Panc1 (cell line): ENCODE data around the gene TOMM70. TPM values are rescaled to one million over a fixed set of nuclear protein-coding genes. Genes with fewer than 3 reads are reported as not detected.

Experiments used
- ATAC-seq: fragments of 200-7000 bp; cut with Tn5 transposase; 2 replicates; pipeline ENCODE4 v1.9.1; 2020; ENCODE audit warnings: mild to moderate bottlenecking, moderate library complexity
- BruUV-seq: library from RNA; stranded (reverse); fragments of 400-500 nt; replicated peaks from 2 replicates; lab custom pipeline; 2021; lab: Mats Ljungman, UMichigan
- CTCF ChIA-PET: fragments of 300-600 bp; sonication (Branson Sonifier 250); formaldehyde crosslinking; loops from one replicate; lab custom pipeline; 2022; ENCODE audit warnings: antibody characterized with exemption; lab: Charles Lee
- POLR2A ChIA-PET: fragments of 300-600 bp; sonication (Branson Sonifier 250); formaldehyde crosslinking; loops from one replicate; lab custom pipeline; 2022; ENCODE audit warnings: antibody characterized with exemption; lab: Charles Lee
- DNase-seq: peaks from one replicate; pipeline ENCODE4 v3.0.0-alpha.2; 2010; ENCODE audit warnings: low read depth, low spot score
- H3K27ac ChIP-seq: 2 replicates; pipeline ENCODE4 v1.5.1; 2011; ENCODE audit warnings: mild to moderate bottlenecking, low read length, inconsistent platforms
- H3K27me3 ChIP-seq: fragments of 200-500 bp; sonication (Bioruptor generic); 2 replicates; pipeline ENCODE4 v1.6.0; 2014; ENCODE audit warnings: low read length, inconsistent platforms; ENCODE audit not compliant: control insufficient read depth, insufficient read depth
- H3K36me3 ChIP-seq: fragments of 200-500 bp; sonication (Bioruptor generic); 2 replicates; pipeline ENCODE4 v1.5.1; 2014; ENCODE audit warnings: inconsistent platforms, mild to moderate bottlenecking, low read length, moderate library complexity; ENCODE audit not compliant: control insufficient read depth, insufficient read depth
- H3K4me1 ChIP-seq: 2 replicates; pipeline ENCODE4 v1.5.1; 2011; ENCODE audit warnings: inconsistent platforms, mild to moderate bottlenecking, low read length, moderate library complexity; ENCODE audit not compliant: control insufficient read depth, insufficient read depth
- H3K4me3 ChIP-seq, 2 experiments: 2 replicates each; pipeline ENCODE4 v1.5.1; 2011 to 2012; ENCODE audit warnings: low read depth in 2 of 2, low read length in 2 of 2, mild to moderate bottlenecking in 2 of 2, inconsistent platforms in 1 of 2, moderate library complexity in 1 of 2
- H3K9me3 ChIP-seq: fragments of 200-500 bp; sonication (Bioruptor generic); 2 replicates; pipeline ENCODE4 v1.5.1; 2014; ENCODE audit warnings: low read depth, mild to moderate bottlenecking, inconsistent platforms, low read length, moderate library complexity; ENCODE audit not compliant: control insufficient read depth, insufficient read depth
- CTCF ChIP-seq: fragments of 450-650 bp; IDR thresholded peaks from 2 replicates; pipeline ENCODE4 v1.5.1; 2017; ENCODE audit warnings: mild to moderate bottlenecking
- POLR2AphosphoS5 ChIP-seq: IDR thresholded peaks from 2 replicates; pipeline ENCODE4 v1.6.1; 2012; ENCODE audit warnings: mild to moderate bottlenecking, low read depth, low read length, moderate library complexity
- REST ChIP-seq, 2 experiments: IDR thresholded peaks; 2 replicates each; pipeline ENCODE4 v1.6.1; 2011 to 2012; ENCODE audit warnings: low read depth in 2 of 2, control low read depth in 1 of 2, low read length in 1 of 2, mild to moderate bottlenecking in 1 of 2, moderate library complexity in 1 of 2; ENCODE audit not compliant: insufficient read depth in 1 of 2
- SIN3A ChIP-seq: IDR thresholded peaks from 2 replicates; pipeline ENCODE4 v1.6.1; 2012; ENCODE audit warnings: low read depth, mild to moderate bottlenecking, low read length, moderate library complexity, borderline replicate concordance; ENCODE audit not compliant: insufficient read depth
- TCF7L2 ChIP-seq: IDR thresholded peaks from 2 replicates; pipeline ENCODE4 v1.6.1; 2011; ENCODE audit warnings: mild to moderate bottlenecking, low read depth, low read length, inconsistent platforms
- in situ Hi-C: cut with HindIII; loops from 2 replicates; pipeline ENCODE4 v1.10.0; 2016; ENCODE audit warnings: low sequenced_read_pairs, low pct_unique_long_range_greater_than_20kb
- intact Hi-C: fragments of 100-400 bp; cut with micrococcal nuclease; formaldehyde crosslinking; loops from one replicate; pipeline ENCODE4 v1.10.0; 2022; ENCODE audit not compliant: unreplicated experiment
- total RNA-seq: library from RNA; stranded (reverse); gene quantifications from one replicate; pipeline ENCODE4 v1.2.1, GENCODE V29; 2021; ENCODE audit not compliant: unreplicated experiment

The TOMM70 gene
- total RNA-seq, 1 experiment from 2014 or later, result 55.7 TPM

- POLR2A ChIA-PET, result no interaction called here
- TF ChIP-seq POLR2AphosphoS5 (no peak), CTCF (no peak), SIN3A (no peak), TCF7L2 (no peak)
These were observed 3.9 kb downstream of the TOMM70 start for GRCh38 chr3:100396967-100397366.

GRCh38 chr3:100395679-100396431 lies 5.0 kb downstream of the TOMM70 start:
- H3K27me3 ChIP-seq, result no peaks in the 10 kb centered on the region
- in situ Hi-C loops (no loop called here), intact Hi-C loops (no loop called here)
- peaks cover 15% of the 10 kb centered on the region; the same call in 1 of the 2 replicates for H3K4me1 ChIP-seq
- no peak overlapping the region for H3K27ac ChIP-seq
- no peak for TF ChIP-seq CTCF
- no peak for TF ChIP-seq REST (IDR thresholded peaks at IDR 0.05; ENCODE audit: insufficient read depth in 1 of 2, low read depth in 2 of 2, low read length in 1 of 2)
- TF ChIP-seq TCF7L2, result no peak
- TF ChIP-seq SIN3A, result no peak
- TF ChIP-seq POLR2AphosphoS5, result no peak
- ChIA-PET POLR2A (interaction anchor here (0.6 kb wide), 1 partner anchor 351 kb away, joined by 6 read pairs; no protein-coding TSS in a partner anchor), CTCF (no interaction called here)
- H3K9me3 ChIP-seq, result no peaks in the 10 kb centered on the region
- H3K4me3 ChIP-seq, result no peak overlapping the region
- no peaks in the 10 kb centered on the region; the same call in 1 of the 2 replicates for H3K36me3 ChIP-seq
- BruUV-seq, result no TSS peak
- DNase-seq (no peak), ATAC-seq (no peak)

More at GRCh38 chr3:100396967-100397366, 3.9 kb downstream of the TOMM70 start:
- in situ Hi-C loops (no loop called here), intact Hi-C loops (no loop called here)
- Histone ChIP-seq H3K27ac (no peak overlapping the region), H3K4me1 (peaks cover 15% of the 10 kb centered on the region; the same call in 1 of the 2 replicates), H3K4me3 (no peak overlapping the region), H3K36me3 (no peaks in the 10 kb centered on the region; the same call in 1 of the 2 replicates), H3K27me3 (no peaks in the 10 kb centered on the region), H3K9me3 (no peaks in the 10 kb centered on the region)
- CTCF ChIA-PET, result no interaction called here
- no peak for DNase-seq
- ATAC-seq, result no peak
- no TSS peak for BruUV-seq
